Kidney (tissue), 14 donors: ENCODE results near the gene PRKAR1A. TPM values are rescaled to one million over a fixed set of nuclear protein-coding genes. Genes with fewer than 3 reads are reported as not detected.

ENCODE experiments used
- DNase-seq, 5 donors: peaks; one replicate each; pipeline ENCODE4 v3.0.0-alpha.2; 2013 to 2020
- FAIRE-seq: peaks from 2 replicates; lab custom pipeline; 2012; peaks lifted over from hg19 to GRCh38; lab: Jason Lieb, UNC
- H3K27ac ChIP-seq, 2 donors: one replicate each; pipeline ENCODE4 v1.7.0; 2013; ENCODE audit warnings: low read depth in 2 of 2, low read length in 2 of 2, inconsistent platforms in 1 of 2
- H3K27me3 ChIP-seq: one replicate; pipeline ENCODE4 v1.7.1; 2013; ENCODE audit warnings: low read length, inconsistent platforms; ENCODE audit not compliant: control insufficient read depth, insufficient read depth
- H3K36me3 ChIP-seq, 3 donors: one replicate each; pipeline versions ENCODE4 v1.7.0 to v1.7.1; 2013; ENCODE audit warnings: low read length in 3 of 3, control low read depth in 1 of 3, inconsistent platforms in 1 of 3; ENCODE audit not compliant: insufficient read depth in 3 of 3, control insufficient read depth in 2 of 3
- H3K4me1 ChIP-seq, 3 donors: one replicate each; pipeline versions ENCODE4 v1.7.0 to v1.7.1; 2013; ENCODE audit warnings: low read length in 3 of 3, inconsistent platforms in 1 of 3, low read depth in 1 of 3; ENCODE audit not compliant: control insufficient read depth in 2 of 3, insufficient read depth in 2 of 3
- H3K4me3 ChIP-seq, 3 donors: one replicate each; pipeline versions ENCODE4 v1.7.0 to v1.8.1; 2013; ENCODE audit warnings: low read length in 3 of 3, control low read depth in 1 of 3, inconsistent platforms in 1 of 3
- H3K9ac ChIP-seq, 3 donors: one replicate each; pipeline versions ENCODE4 v1.7.0 to v1.7.1; 2013; ENCODE audit warnings: low read length in 3 of 3, control low read depth in 1 of 3, inconsistent platforms in 1 of 3
- H3K9me3 ChIP-seq, 3 donors: one replicate each; pipeline versions ENCODE4 v1.7.0 to v1.7.1; 2013; ENCODE audit warnings: low read length in 3 of 3, control low read depth in 1 of 3, inconsistent platforms in 1 of 3; ENCODE audit not compliant: control insufficient read depth in 2 of 3, insufficient read depth in 1 of 3
- intact Hi-C: fragments of 100-400 bp; cut with DNase I; formaldehyde crosslinking; loops from one replicate; pipeline ENCODE4 v1.11.1; 2022
- polyA plus RNA-seq: library from polyadenylated mRNA; stranded (reverse); fragments of 350-450 nt; fragmentation: Illumina TruSeq; extraction: RNeasy Lipid Tissue Mini Kit (QIAGEN cat#74804); gene quantifications from one replicate; pipeline ENCODE4 v1.2.3, GENCODE V29; 2014; ENCODE audit warnings: low read depth, low replicate concordance; ENCODE audit not compliant: insufficient read depth
- total RNA-seq: library from RNA; stranded (reverse); fragmentation: NEBNext Ultra II Directional; extraction: Animal tissue kit (Norgen Biotek cat#: 25700); gene quantifications from one replicate; pipeline ENCODE4 v1.2.1, GENCODE V29; 2021
- TF ChIP-seq, protein P1 (sequence below): IDR thresholded peaks from 3 replicates; pipeline ENCODE4 v1.5.1; 2012; ENCODE audit warnings: mild to moderate bottlenecking, moderate library complexity, borderline replicate concordance; ENCODE audit not compliant: insufficient read depth; ENCODE audit errors: extremely low read depth
- donor health status: control.
- donor health status: control.
- donor health status: control.
- donor health status: control.
- donor health status: control.
- donor health status: DM: yes; HTN: yes; CAD: no.
- donor health status: Normal renal cell carcinoma (clear cell type).

Gene PRKAR1A
- total and polyA plus RNA-seq, 2 donors from 2014 or later, result 92.3 to 340 TPM

DNA sequence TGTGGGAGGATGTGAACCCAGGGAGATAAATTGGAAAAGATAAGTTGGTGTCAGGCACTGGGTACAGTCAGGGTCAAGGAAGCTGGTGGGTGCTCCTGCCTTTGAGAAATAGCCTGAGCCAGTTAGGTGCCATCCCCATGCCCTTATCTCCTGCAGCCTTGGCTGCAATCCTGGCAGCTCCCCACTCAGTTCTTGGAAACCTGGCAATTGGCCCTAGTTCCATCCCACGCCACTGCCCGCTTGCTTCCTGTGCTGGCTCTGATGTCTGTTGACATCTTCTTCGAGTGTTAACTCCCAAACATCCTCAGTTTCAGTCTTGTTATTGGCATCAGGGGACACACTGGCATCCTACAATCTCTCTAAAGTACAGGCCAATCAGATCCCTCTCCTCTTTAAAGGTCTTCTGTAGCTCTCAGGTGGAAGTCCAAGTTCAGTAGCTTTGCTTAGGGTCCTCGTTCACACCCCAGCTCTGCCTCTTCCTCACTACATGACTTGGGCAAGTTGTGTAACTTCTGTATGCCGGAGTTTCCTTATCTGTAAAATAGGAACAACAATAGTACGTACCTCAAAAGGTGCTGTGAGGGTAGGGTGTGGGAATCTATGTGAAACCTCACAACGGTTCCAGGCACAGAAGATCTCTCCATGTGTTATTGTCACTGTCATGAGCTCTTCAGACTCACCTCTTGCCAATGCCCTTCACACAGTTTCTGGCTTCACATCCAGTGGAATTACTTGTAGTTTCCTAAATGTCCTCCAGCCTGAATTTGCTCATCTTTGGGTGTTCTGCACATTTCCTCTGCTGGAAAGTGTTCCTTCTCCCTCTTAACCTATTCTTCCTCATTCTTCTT lies 13.5 kb upstream of the PRKAR1A start:
- Histone ChIP-seq H3K4me1 (peaks cover 0 to 3% (median 0%) of the 10 kb centered on the region in 3 donors), H3K36me3 (no peaks in the 10 kb centered on the region), H3K9me3 (no peaks in the 10 kb centered on the region), H3K27ac (no peak overlapping the region), H3K27me3 (no peaks in the 10 kb centered on the region), H3K4me3 (no peak overlapping the region), H3K9ac (no peak overlapping the region)
- no peak for FAIRE-seq
- intact Hi-C loops, result no loop called here
- TF ChIP-seq, protein P1, sequence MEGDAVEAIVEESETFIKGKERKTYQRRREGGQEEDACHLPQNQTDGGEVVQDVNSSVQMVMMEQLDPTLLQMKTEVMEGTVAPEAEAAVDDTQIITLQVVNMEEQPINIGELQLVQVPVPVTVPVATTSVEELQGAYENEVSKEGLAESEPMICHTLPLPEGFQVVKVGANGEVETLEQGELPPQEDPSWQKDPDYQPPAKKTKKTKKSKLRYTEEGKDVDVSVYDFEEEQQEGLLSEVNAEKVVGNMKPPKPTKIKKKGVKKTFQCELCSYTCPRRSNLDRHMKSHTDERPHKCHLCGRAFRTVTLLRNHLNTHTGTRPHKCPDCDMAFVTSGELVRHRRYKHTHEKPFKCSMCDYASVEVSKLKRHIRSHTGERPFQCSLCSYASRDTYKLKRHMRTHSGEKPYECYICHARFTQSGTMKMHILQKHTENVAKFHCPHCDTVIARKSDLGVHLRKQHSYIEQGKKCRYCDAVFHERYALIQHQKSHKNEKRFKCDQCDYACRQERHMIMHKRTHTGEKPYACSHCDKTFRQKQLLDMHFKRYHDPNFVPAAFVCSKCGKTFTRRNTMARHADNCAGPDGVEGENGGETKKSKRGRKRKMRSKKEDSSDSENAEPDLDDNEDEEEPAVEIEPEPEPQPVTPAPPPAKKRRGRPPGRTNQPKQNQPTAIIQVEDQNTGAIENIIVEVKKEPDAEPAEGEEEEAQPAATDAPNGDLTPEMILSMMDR, result no peak
- no peak for DNase-seq

GRCh38 chr17:68499587-68499986 lies 12.6 kb upstream of the PRKAR1A start:
- no peaks in the 10 kb centered on the region for H3K27me3 ChIP-seq
- no peaks in the 10 kb centered on the region for H3K9me3 ChIP-seq
- intact Hi-C loops, result no loop called here
- TF ChIP-seq, protein P1, result no peak
- FAIRE-seq (no peak), DNase-seq (no peak)
- peaks cover 0 to 3% (median 0%) of the 10 kb centered on the region in 3 donors for H3K4me1 ChIP-seq
- H3K4me3 ChIP-seq, result no peak overlapping the region
- no peak overlapping the region for H3K9ac ChIP-seq
- no peaks in the 10 kb centered on the region for H3K36me3 ChIP-seq
- H3K27ac ChIP-seq, result no peak overlapping the region

DNA sequence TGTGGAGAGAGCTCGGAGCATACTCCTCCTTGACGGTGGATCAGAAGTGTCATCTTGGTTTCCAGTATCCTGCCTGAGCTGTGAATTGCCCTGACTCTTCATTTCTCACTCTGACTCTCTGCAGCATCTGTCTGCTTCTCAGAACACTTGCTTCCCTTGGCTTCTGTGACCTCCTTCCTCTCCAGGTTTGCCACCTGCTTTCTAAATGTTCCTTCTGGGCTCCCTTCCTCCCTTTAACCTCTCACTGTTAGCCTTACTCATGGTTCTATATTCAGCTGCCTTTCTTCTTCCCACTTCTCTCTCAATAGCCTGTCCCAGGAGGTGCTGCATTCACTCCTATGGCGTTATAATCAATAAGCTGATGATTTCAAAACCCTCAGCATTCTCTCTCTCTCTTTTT lies 11.2 kb upstream of the PRKAR1A start:
- no peaks in the 10 kb centered on the region for H3K36me3 ChIP-seq
- intact Hi-C loops, result no loop called here
- peaks cover 0 to 3% (median 0%) of the 10 kb centered on the region in 3 donors for H3K4me1 ChIP-seq
- no peak overlapping the region for H3K27ac ChIP-seq
- no peak overlapping the region for H3K4me3 ChIP-seq
- H3K9me3 ChIP-seq, result no peaks in the 10 kb centered on the region
- no peaks in the 10 kb centered on the region for H3K27me3 ChIP-seq
- no peak for FAIRE-seq
- no peak for DNase-seq
- no peak overlapping the region for H3K9ac ChIP-seq
- TF ChIP-seq, protein P1, result no peak
